Epidermal melanocyte (primary cell): ENCODE data around the gene PLEKHA6.
"Not testable (repeated sequence)": the region's sequence is repeated elsewhere in the genome, so short reads cannot be mapped to it uniquely, and the experiment has no call there.

ENCODE experiments used
- DNase-seq: peaks from one replicate; pipeline ENCODE4 v3.0.0; 2011; ENCODE audit warnings: low spot score; ENCODE audit not compliant: insufficient read length

The PLEKHA6 gene

DNA sequence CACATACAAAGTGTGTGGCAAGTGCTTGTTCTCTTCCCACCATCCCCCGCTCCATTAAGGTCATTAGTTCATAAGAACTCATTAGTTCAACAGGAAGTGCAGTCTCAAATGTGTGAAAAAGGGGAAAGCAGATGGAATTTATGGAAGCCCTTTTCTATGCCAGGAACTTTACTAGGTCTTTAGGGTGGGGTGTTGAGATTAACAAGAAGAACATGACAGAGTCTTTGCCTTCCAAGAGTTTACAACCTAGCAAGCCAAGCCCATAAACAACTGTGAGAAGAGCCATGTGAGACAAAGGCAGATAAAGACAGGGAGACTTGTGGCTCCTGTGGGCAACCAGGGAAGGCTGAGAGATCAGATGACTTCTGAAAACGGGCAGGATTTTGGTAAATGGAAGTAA lies 21.4 kb downstream of the PLEKHA6 start:
- DNase-seq: no peak

DNA sequence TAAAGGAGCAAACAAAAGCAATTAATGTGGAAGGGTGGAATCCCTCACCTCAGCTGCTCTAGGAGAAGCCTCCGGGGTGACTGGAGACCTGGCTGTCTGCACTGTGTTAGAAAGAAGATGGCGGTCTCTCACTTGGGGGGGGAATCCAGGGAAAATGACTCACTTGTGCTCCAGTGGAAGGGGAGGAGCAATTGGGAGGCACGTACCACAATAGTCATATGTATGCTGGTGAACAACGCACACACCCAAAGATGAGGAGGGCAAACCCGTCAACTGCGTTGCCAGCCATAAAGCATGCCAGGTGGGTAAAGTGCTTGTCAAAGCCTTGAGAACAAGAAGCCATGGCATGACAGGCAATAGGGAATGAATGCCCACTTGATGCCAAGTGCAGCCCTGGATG lies 22.1 kb downstream of the PLEKHA6 start:
- no peak for DNase-seq

DNA sequence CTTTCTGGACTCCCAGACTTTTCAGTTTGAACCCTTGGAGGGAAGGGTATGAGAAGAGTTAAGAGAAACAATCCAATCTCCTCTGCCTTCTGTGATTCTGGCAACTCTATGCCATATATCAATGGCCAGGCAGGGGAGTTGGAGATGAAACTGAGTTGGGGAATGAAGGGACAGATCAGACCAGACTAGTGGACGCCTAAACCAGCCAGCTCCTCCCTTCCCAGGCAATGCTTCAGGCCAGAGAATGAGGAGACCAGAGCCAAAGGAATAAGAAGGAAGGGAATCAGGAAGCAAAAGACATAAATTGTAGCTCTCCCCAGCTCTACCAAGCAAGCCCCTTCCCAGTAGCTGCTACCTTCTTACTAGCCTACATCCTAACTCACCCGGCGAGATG lies 22.7 kb downstream of the PLEKHA6 start:
- DNase-seq: no peak

DNA sequence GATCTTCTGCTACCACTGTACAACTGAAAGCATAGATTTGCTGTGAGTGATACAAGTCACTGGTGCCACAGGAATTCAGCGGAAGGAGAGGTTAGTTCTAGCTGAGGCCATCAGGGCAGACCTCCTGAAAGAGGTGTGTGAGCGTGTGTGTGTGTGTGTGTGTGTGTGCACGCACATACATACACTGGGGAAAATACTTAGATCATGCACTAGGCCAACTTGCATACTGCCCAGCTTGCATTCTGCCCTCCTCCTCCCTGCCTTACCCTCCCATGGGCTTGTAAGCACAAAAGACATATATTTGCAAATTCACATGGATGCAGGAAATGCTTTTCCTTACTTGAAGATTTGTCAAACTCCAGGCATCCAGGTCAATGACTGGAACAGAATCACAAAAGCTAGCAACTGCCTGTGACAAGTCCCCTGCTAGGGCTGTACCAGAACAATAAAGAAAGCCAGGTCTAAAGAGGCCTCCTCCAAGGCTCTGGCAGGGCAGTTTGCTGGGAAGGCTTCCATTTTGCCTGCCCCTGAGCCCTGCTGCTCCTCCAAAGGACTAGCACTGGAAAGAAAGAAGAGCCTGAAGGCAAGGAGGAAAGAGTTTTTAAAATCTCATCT lies 23.2 kb downstream of the PLEKHA6 start:
- DNase-seq: no peak

DNA sequence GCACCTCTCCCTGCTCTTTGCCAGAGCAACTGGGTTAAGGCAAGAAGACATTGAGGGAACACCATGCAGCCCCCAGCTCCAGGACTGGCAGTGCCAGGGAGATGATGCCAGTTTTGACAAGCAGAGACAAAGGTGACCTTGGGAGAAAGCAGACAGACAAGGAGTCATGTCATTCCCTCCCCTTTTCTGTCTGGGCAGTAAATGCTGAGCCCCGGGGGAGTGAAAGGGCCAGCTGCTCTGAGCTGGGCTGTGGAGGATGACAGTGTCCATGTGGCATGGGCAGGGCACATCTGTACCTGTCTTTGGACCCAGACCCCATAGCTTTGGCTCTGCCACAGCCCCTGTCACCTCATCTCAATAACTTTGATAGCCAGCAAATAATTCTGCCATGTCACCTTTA lies 24.2 kb downstream of the PLEKHA6 start:
- no peak for DNase-seq

DNA sequence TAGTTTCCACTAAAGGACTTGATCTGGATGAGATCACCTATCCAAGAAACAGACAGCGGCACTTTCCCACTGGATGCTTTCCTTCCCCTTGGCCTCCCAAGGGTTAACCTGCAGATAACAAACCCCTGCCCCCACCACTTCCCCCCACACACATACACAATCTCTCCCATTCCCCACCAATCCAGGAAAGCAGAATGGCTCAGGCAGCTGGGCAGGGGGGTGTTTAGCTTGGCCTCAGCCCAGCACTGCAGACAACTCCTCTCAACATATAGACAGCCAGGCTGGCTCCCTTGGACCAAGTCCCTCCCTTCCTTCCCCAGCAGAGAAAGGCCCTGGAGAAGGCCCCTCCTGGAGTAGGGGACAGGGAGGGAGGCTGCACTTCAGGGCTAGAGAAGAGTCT lies 24.6 kb downstream of the PLEKHA6 start:
- no peak for DNase-seq

DNA sequence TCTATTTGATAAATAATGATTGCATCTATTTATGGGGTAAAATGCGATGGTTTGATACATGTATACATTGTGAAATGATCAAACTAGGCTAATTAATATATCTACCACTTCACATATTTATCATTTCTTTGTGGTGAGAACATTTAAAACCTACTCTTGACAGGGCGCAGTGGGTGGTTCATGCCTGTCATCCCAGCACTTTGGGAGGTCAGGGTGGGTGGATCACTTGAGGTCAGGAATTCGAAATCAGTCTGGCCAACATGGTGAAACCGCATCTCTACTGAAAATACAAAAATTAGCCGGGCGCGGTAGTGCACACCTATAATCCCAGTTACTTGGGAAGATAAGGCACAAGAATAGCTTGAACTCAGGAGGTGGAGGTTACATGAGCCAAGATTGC lies 25.3 kb downstream of the PLEKHA6 start:
- DNase-seq: no peak

DNA sequence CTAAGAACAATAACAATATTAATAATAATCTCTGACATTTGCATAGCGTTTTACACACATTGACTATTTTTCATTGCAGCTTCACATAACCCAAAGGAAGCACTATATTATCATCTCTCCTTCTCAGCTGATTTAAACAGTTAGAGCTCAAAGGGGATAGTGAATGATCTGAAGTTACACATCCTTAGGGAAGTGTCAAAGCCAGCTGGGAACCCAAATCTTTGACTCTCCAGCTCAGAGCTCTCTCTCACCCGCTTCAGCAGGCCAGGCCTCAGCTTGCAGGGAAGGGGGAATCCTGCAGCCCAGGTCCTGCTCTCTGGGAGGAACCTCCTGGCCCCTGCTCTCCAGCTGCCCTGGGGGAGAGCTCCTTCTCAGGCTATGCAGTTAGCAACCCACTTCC lies 26.3 kb downstream of the PLEKHA6 start:
- no peak for DNase-seq

DNA sequence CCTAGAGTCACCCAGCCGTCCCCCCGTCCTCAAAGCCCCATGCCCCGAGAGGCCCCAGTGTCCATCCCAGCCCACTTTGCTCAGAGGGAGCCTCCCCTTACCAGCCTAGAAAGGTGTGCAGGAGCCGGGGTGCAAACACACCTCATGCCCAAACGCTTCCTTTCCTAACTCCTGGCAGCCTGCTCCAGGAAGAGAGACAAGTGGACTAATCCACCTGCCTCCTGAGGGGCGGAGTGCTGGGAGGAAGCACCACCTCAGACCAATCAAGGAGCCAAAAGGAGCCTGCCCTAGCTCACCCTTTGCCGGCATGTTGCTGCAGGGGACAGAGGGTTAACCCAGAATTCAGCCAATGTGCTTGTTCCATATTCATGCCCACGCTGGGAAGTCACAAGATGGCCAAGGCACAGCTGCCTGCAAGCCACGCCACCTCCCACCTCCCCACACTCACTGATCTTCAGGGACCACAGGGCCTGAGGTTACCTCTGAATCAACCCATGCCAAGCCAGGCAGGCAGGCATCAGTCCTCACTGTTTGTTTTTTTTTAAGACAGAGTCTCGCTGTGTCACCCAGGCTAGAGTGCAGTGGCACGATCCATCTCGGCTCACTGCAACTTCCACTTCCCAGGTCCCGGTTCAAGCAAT lies 27.8 kb downstream of the PLEKHA6 start:
- no peak for DNase-seq

DNA sequence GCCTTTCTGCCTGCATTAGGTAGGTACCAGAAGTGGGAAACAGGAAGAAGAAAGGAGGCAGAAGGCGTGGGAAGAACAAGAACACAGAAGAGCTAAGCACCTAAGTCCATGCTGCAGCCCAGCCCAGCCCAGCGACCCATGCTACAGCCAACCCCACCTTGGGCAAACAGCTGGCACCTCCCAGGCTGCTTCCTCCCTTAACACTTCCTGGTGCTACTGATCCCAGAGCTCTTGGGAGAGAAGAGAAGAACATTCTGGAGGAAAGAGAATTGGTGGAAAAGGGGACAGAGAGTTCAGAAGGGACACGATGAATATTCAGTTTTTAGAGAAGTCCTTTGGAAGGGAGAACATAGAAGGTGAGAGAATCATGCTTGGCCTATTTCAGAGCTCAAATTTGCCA lies 28.5 kb downstream of the PLEKHA6 start:
- DNase-seq: no peak

DNA sequence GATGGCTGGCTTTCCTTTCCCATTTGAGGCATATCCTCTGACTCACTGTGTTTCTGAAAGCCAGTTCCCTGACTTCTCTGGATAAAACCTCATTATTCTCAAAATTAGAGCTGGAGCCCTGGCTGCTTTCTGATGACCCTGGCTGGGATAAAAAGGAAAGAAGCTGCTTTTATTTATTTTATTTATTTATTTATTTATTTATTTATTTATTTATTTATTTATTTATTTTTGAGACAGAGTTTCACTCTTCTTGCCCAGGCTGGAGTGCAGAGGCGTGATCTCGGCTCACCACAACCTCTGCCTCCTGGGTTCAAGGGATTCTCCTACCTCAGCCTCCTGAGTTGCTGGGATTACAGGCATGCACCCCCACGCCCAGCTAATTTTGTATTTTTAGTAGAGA lies 31.9 kb downstream of the PLEKHA6 start:
- DNase-seq: not testable (repeated sequence)

DNA sequence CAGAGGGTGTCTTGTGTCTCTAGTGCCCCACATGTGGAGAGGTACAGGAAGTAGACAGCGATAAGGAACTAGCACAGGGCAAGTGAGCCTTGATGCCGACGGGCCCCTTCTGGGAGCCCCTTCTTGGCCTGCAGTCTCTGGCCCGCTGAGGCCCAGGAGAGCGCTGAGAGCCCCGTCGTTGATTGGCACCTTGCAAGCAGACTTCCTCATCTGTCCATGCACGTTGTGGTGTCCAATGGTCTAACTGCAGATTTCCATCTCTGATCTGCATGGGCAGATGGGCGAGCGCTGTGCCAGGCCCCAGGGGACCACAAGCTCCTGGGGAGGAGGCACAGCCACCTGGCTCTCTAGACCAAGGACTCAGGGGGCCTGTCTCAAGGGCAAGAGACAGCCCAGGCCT lies 32.4 kb downstream of the PLEKHA6 start:
- DNase-seq: no peak

DNA sequence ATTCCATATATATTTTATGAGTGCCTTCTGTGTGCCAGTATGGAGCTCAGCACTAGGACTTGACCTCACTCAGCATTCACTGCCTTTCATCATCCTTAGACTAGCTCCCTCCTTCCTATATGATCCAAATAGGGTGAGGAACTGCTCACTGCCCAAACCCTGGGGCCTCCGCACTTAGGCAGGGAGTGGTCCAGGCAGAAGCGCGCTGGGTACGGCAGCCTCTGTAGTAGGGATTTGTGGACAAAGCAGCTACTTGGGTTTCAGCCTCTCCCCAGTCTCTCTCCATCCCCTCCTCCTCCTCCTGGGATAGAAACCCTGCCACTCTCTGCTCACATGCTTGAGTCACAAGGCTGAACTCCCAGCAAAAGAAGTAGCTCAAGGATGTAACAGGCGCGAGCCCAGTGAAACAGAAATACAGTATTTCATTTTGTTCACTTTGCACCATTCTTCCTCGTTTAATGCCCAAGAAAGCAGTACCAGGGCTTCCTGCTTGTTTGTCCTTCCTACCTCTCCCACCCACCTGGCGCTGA lies 32.9 kb downstream of the PLEKHA6 start:
- peak; percentile 43 for DNase-seq

DNA sequence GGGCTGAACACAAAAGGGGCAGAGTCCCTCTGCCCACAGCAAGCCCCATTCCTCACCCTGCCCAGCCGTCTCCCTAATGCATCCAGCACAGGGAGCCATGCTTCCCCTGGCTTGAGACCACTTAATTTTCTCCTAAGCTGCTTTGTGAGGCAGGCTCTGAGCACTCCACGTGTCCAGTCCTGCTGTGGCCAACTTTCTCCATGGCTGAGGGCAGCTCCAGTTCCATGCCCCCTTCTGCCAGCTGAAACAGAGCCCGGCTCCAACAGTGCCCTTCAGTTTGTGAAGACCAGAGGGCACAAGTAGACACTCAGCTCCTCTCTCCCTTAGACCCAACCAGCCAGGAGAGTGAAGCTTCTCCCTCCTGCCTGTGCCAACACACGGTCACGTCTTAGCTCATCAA lies 33.8 kb downstream of the PLEKHA6 start:
- no peak for DNase-seq

DNA sequence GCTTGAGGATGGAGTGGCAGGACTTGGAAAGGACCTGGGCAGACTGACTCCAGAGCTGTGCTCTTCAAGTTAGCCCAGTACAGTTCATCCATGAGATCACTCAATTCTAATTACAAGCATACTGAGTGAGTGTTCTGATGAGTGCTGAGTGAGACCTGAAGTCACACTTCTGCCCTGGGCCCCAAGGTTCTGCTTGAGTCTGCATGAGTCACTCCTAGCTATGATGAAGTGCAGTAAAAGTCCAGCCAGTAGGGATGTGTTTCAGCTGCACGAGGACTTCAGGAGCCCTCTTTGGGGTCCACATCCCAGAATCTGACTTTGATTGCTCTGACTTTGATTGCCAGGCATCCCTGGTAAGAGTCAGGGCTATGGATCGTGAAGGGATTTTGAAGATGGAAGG lies 35.8 kb downstream of the PLEKHA6 start:
- no peak for DNase-seq

DNA sequence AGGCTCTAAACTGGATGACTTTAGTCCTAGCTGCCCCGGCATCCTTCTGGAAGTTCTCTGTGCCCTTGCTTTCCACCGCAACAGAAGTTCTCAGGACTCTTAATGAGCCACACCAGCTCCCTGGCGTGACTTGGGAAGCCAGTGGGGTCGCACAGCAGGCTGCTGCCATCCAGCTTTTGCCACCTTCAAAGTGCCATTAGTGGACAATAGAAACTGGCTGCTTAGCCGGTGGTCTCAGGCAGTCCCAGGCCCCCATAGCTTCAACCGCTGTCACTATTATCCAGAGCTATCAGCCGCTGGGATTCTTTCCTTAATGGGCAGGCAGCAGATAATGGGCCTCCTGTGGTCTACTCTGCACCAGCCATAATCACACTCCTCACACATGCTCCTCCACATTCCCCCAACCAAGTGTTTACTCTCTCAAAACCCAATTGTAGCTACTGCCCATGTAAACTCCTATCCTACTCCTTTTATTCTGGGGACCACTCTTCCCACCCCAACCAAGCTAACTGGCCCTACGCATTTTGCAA lies 37.3 kb downstream of the PLEKHA6 start:
- DNase-seq: no peak

DNA sequence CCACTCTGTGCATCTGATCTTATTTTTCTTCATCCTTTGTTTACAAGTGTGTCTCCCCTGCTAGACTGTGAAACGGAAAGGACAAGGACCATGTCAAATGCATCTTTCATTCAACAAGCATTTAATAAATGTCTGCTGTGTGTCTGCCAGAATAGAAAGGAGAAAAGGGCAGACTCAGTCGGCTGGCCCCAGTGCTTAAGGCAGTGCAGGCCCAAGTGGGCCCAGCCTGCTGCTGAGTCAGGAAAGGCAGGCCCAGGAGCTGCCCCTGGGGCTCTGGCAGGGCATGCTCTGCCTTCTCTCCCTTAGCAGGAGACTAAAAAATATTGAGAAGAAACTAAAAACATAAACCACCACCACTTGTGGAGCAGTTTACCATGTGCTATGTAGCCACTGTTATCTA lies 38.1 kb downstream of the PLEKHA6 start:
- DNase-seq: no peak

DNA sequence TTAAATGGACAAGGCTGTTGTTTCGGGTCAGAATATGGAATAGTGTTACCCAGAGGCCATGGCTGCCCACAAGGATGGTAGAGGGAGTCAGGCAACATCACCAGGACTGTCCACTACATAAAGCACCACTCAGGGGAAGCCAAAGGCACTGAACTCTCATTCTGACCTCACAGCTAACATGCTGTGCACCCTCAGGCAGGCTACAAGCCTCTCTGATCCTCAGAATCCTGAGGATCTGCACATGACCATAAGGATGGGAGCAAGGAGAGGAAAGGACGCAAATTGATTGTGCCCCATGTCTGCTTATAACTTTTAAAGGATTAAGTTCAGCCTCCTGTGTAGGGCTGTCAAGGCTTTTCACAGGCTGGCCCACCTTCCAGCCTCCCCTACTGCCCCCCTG lies 38.7 kb downstream of the PLEKHA6 start:
- DNase-seq: no peak

DNA sequence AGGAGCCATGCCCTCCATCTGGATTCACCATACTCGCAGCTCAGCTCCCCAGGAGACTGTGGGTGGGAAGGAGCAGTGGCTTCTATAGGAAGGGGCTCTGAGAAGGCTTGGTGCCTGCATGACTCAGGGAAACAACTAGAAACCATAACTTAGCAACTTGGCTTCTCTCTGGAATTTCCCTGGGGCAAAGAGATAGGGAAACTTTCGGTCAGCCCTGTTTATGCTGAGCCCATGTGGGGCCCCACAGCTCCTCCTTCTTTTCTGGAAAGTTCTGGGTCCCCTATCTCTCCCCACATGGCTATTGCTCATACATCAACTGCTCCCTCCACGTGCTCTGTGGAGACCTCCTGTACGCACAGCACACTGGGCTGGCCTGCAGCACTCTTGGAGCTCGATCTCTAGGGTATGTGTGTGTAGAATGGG lies 39.3 kb downstream of the PLEKHA6 start:
- peak; percentile 40 for DNase-seq

DNA sequence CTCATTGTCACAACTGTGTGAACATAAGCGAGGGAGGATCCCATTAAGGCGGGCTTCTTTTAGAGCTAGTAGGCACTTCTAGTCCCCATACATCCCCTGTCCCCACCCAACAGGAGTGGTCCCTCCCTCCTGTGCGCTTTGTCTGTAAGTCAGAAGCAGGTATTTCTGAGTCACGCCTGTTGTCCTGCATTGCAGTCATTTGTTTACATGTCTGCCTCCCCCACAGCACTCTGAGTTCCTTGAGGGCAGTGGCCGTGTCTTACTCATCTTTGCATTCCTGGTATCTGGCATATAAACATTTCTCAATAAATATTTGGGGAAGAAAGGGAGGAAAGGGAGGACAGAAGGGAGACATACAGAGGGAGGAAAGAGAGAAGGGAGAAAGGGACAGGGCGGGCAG lies 40.3 kb downstream of the PLEKHA6 start:
- DNase-seq: no peak

DNA sequence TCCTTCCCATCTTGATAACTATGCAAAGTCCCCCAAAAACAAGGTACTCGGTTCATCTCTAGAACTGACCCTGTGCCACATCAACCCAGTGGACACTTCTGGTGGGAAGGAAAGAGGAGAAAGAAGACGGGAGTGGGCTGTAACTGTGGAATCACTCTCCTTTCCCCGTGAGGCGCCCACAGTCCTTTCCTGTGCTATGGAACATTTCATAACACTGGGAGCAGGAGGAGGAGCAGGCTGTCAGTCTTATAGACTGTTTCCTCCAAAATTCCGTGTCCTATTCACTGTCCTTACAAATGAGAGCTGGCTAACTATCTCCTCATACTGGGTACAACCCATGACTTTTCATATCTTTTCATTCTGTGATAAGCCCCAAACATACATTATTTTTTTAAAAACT lies 40.7 kb downstream of the PLEKHA6 start:
- DNase-seq: no peak

DNA sequence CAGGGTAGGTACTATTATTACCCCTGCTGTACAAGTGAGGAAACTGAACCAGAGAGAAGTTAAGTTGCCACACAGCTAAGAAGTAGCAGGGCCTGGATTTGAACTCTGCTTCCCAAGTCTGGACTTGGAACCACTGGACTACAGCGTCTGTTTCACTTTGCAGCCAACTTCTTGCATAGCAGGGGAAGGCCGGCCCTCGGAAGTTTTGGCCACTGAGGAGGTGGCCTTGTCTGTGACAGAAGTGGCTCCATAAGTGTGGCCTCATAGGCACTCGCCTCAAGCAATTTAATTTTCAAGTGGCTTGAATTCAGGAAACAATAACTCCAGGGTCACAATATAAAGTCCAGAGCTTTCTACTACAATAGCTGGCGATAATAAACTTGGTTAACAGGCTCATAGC lies 41.4 kb downstream of the PLEKHA6 start:
- DNase-seq: no peak

DNA sequence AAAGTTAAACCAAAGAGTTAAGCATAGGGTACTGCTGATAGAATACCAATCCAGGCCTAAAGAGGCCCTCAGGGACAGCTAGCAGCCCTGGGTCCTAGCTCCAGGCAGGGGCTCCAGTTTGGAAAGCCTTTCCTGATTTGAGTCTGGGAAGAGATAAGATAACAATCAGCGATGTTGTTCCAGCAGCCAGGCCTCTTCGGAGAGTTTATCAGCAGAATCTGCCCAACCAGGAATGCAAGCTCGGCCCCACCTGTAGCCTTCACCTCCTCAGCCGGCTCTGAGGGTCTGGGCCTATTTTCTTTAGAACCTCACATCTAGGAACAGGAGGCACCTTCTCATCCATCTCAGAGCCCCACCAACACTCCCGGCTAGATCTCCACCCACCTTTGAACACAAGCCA lies 42.6 kb downstream of the PLEKHA6 start:
- DNase-seq: no peak
